Effector memory CD8-positive, alpha-beta T cell (primary cell): ENCODE data around the gene PPP1R13L.

Experiments
- ATAC-seq: fragments of 150-1000 bp; cut with Tn5 transposase; replicated peaks from 2 replicates; pipeline ENCODE4 v1.10.0; 2021; ENCODE audit warnings: mild to moderate bottlenecking, moderate library complexity
- DNase-seq, 3 experiments: peaks; one replicate each; pipeline ENCODE4 v3.0.0; 2021
- H3K27ac Mint-ChIP-seq, 2 donors: one replicate each; pipeline ENCODE4 v1.8.0; 2022; ENCODE audit warnings: mild to moderate bottlenecking in 2 of 2, mixed read lengths in 2 of 2, moderate library complexity in 2 of 2
- H3K27me3 Mint-ChIP-seq, 2 donors: one replicate each; pipeline ENCODE4 v1.8.0; 2022; ENCODE audit warnings: mixed read lengths in 2 of 2
- H3K36me3 Mint-ChIP-seq: one replicate; pipeline ENCODE4 v1.8.0; 2022; ENCODE audit warnings: mild to moderate bottlenecking, moderate library complexity, mixed read lengths; ENCODE audit not compliant: insufficient read depth
- H3K4me1 Mint-ChIP-seq, 2 donors: one replicate each; pipeline ENCODE4 v1.8.0; 2022; ENCODE audit warnings: low read depth in 2 of 2, mixed read lengths in 2 of 2
- H3K4me3 Mint-ChIP-seq, 2 donors: one replicate each; pipeline ENCODE4 v1.8.0; 2022; ENCODE audit warnings: mild to moderate bottlenecking in 2 of 2, mixed read lengths in 2 of 2, moderate library complexity in 2 of 2
- H3K9me3 Mint-ChIP-seq, 2 donors: one replicate each; pipeline ENCODE4 v1.8.0; 2022; ENCODE audit warnings: mixed read lengths in 2 of 2

The PPP1R13L gene

DNA sequence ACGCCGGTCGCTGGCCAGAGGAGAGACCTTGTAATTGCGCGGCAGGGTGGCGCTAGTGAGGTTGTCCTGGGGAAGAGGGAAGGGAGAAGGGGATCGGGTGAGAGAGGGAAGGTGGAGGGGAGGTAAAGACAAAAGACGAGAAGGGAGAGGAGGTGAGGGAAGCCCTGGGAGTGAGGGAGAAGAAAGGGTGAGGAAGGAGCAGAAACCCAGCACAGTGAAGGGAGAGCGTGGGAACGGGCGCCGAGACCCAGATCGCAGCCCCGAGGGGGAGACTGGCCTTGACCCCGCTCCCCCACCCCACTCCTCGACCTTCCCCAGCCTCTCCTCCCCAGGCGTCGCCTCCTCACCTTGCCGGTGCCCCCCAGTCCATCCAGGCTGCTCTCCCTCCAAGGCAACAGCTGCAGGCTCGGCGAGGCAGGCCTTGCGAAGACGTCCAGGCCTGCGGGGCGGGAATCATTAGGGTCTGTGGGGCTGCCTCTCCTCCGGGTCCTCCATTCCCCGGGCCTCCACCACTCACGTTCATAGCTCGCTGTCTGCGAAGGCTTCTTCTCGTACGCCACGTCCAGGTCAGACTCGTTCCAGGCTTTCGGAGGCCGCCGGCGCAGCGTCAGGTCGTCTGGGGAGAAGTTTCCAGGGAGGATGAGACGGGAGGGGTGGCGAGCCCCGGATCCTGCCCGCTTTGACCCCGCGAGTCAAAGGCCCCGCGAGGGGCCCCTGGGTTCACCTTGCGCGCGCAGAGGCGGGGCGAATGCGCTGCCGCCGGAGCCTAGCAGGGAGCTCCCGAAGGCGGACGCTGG lies 8.8 kb downstream of the PPP1R13L start:
- ATAC-seq (no peak), DNase-seq (no peak)
- peaks cover 6 to 10% of the 10 kb centered on the region in 2 donors for H3K4me1 Mint-ChIP-seq
- no peaks in the 10 kb centered on the region for H3K9me3 Mint-ChIP-seq
- H3K27me3 Mint-ChIP-seq: peaks cover 15 to 35% of the 10 kb centered on the region in 2 donors
- no peaks in the 10 kb centered on the region for H3K36me3 Mint-ChIP-seq
- no peak overlapping the region for H3K27ac Mint-ChIP-seq
- H3K4me3 Mint-ChIP-seq: no peak overlapping the region

- ATAC-seq (no peak), DNase-seq (no peak)
- Mint-ChIP-seq H3K36me3 (no peaks in the 10 kb centered on the region), H3K27ac (no peak overlapping the region), H3K27me3 (peaks cover 2 to 16% of the 10 kb centered on the region in 2 donors), H3K9me3 (no peaks in the 10 kb centered on the region), H3K4me1 (no peaks in the 10 kb centered on the region), H3K4me3 (no peak overlapping the region)
These were observed 12.8 kb downstream of the PPP1R13L start for GRCh38 chr19:45391871-45392665.

GRCh38 chr19:45391346-45391745 lies 13.5 kb downstream of the PPP1R13L start:
- peaks cover under 1 to 17% of the 10 kb centered on the region in 2 donors for H3K27me3 Mint-ChIP-seq
- DNase-seq: no peak

DNA sequence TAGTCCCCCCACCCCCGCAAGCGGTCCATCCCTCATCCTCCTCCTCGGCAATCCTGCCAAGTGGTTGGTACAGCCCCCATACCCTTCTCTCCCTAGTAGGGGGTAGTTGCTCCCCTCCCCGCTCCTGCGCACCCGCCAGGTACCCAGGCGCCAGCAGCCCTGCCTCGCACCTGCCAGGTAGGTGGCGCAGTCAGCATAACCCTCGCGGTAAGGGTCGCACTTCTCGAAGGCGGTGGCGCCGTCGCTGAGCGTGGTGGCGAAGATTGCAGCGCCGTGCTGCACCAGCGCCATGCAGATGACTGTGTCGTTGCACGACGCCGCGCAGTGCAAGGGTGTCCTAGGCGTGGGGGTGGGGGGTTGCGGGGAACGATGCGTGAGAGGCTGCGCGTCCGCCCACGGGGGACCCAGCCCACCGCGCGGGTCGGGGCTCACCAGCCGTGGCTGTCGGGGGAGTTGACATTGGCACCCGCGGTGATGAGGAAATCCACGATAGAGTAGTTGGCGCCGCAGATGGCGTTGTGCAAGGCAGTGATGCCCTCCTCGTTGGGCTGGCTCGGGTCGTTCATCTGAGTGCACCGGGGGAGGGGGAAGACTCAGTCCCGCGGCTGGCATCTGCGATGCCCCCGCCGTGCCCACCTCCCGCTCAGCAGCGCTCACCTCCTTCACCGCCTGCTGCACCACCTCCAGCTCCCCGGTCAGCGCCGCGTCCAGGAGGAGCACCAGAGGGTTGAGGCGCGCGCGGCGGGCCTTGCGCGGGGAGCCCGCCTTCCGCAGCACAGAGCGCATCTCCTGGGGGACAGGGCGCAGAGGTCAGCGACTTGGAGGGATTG lies 19.3 kb downstream of the PPP1R13L start:
- DNase-seq (no peak), ATAC-seq (no peak)
- Mint-ChIP-seq H3K4me1 (peaks cover 0 to 3% of the 10 kb centered on the region in 2 donors), H3K27me3 (peaks cover 16 to 25% of the 10 kb centered on the region in 2 donors), H3K36me3 (no peaks in the 10 kb centered on the region), H3K27ac (no peak overlapping the region), H3K9me3 (no peaks in the 10 kb centered on the region), H3K4me3 (no peak overlapping the region)

More at GRCh38 chr19:45391346-45391745, 13.5 kb downstream of the PPP1R13L start:
- Mint-ChIP-seq H3K4me1 (no peaks in the 10 kb centered on the region), H3K36me3 (no peaks in the 10 kb centered on the region), H3K27ac (no peak overlapping the region), H3K9me3 (no peaks in the 10 kb centered on the region), H3K4me3 (no peak overlapping the region)
- no peak for ATAC-seq

- H3K27me3 Mint-ChIP-seq: peaks cover 16 to 25% of the 10 kb centered on the region in 2 donors
- H3K36me3 Mint-ChIP-seq: no peaks in the 10 kb centered on the region
- no peak for DNase-seq
- no peaks in the 10 kb centered on the region for H3K9me3 Mint-ChIP-seq
- ATAC-seq: no peak
- no peak overlapping the region for H3K27ac Mint-ChIP-seq
- H3K4me1 Mint-ChIP-seq: peaks cover 0 to 3% of the 10 kb centered on the region in 2 donors
- no peak overlapping the region for H3K4me3 Mint-ChIP-seq
These were observed 22.4 kb downstream of the PPP1R13L start for GRCh38 chr19:45382426-45382825.

- Mint-ChIP-seq H3K27me3 (peaks cover 4 to 14% of the 10 kb centered on the region in 2 donors), H3K27ac (no peak overlapping the region), H3K9me3 (no peaks in the 10 kb centered on the region), H3K36me3 (peaks cover 3% of the 10 kb centered on the region), H3K4me1 (no peaks in the 10 kb centered on the region), H3K4me3 (no peak overlapping the region)
- no peak for DNase-seq
- ATAC-seq: no peak
These were observed 24.8 kb downstream of the PPP1R13L start for GRCh38 chr19:45380107-45380506.

- H3K27me3 Mint-ChIP-seq: peaks cover 8 to 15% of the 10 kb centered on the region in 2 donors
- no peaks in the 10 kb centered on the region for H3K4me1 Mint-ChIP-seq
- no peak for ATAC-seq
- peaks cover 3% of the 10 kb centered on the region for H3K36me3 Mint-ChIP-seq
- H3K4me3 Mint-ChIP-seq: no peak overlapping the region
- no peak overlapping the region for H3K27ac Mint-ChIP-seq
- H3K9me3 Mint-ChIP-seq: no peaks in the 10 kb centered on the region
- no peak for DNase-seq
These were observed 28.7 kb downstream of the PPP1R13L start for GRCh38 chr19:45376045-45376724.

DNA sequence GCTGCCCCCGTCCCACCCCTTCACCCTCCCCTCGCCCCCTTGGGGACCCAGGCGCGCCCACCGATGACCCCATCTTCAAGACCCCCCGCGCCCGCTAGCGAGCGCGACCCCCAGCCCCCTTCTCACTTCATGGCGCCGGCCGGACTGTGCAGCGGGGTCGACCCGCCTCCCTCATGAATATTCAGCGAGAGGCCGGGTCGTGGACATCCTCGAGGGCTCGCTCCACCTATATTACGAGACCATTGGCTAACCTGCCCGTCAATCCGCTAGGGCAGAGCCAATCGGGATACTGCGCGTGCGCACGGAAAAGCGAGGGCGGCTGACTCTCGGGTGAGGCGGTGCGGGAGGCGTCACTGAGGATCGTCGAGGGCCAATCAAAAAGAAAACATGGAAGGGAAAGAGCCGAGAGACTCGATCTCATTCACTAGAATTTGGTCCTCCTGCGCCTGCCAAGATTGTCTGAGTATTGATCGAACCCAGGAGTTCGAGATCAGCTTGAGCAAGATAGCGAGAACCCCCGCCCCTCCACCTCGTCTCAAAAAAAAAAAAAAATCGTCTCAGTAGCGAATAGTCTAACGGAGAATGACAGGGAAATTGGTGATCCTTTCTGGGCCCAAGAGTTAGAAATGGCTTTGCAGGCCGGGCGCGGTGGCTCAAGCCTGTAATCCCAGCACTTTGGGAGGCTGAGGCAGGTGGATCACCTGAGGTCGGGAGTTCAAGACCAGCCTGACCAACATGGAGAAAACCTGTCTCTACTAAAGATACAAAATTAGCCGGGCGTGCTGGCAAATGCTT lies 34.3 kb downstream of the PPP1R13L start, which contains the start of gene ERCC2:
TSS of gene ERCC2 (minus strand) at position 164 of the 795 bp plus-strand sequence. CDS start at position 131, 33 bp downstream.
- peaks cover 8% of the 10 kb centered on the region in 2 donors for H3K27me3 Mint-ChIP-seq
- peak within 1 kb of the TSS; percentile 89 to 94 for H3K27ac Mint-ChIP-seq
- no peaks in the 10 kb centered on the region for H3K9me3 Mint-ChIP-seq
- H3K4me3 Mint-ChIP-seq: peak within 1 kb of the TSS; percentile 78 to 81
- ATAC-seq (peak; percentile 98), DNase-seq (peak; percentile 100)
- peaks cover 5 to 10% of the 10 kb centered on the region in 2 donors for H3K4me1 Mint-ChIP-seq
- H3K36me3 Mint-ChIP-seq: peaks cover 18% of the 10 kb centered on the region

DNA sequence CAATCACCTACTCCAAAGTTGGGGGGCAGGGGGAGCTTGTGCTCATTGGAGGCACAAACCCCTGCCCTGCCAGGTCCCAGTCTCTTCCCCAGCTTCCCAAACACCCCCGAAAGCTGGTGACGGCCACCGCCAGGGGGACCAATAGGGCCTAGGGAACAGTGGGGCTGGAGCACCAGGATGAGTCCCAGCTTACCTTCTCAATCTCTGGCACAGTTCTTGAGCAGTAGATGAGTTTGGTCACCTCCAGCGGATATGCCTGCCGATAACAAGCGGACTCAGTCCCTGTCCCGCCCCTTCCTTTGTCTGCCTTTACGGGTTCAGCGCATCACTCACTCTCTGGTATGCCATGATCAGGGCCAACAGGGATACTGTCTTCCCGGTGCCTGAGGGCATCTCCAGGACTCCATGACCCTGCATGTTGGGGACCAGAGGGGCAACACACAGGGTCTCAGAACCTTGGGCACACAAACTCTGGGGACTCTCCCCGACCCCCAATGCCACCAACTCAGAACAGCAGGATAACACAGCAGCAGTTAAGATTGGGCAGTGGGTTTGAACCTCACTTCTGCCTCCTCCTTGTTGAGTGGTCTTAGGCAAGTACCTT lies 36.0 kb downstream of the PPP1R13L start:
- no peaks in the 10 kb centered on the region for H3K9me3 Mint-ChIP-seq

GRCh38 chr19:45368127-45368526 lies 36.7 kb downstream of the PPP1R13L start:
- Mint-ChIP-seq H3K4me3 (no peak overlapping the region), H3K9me3 (no peaks in the 10 kb centered on the region), H3K27me3 (no peaks in the 10 kb centered on the region), H3K27ac (no peak overlapping the region), H3K4me1 (peaks cover 5 to 10% of the 10 kb centered on the region in 2 donors), H3K36me3 (peaks cover 18% of the 10 kb centered on the region)
- ATAC-seq (no peak), DNase-seq (no peak)

More for the DNA sequence above, 36.0 kb downstream of the PPP1R13L start:
- Mint-ChIP-seq H3K4me1 (peaks cover 5 to 10% of the 10 kb centered on the region in 2 donors), H3K27ac (peak overlapping the region in 1 of 2 donors; percentile 49), H3K27me3 (peaks cover under 1 to 5% of the 10 kb centered on the region in 2 donors), H3K36me3 (peaks cover 18% of the 10 kb centered on the region), H3K4me3 (peak overlapping the region in 1 of 2 donors; percentile 26)
- ATAC-seq: no peak
- DNase-seq: no peak

GRCh38 chr19:45364696-45365095 lies 40.2 kb downstream of the PPP1R13L start:
- ATAC-seq: no peak
- Mint-ChIP-seq H3K27me3 (no peaks in the 10 kb centered on the region), H3K4me1 (peaks cover 1 to 5% of the 10 kb centered on the region in 2 donors), H3K4me3 (no peak overlapping the region), H3K36me3 (peaks cover 18% of the 10 kb centered on the region), H3K9me3 (no peaks in the 10 kb centered on the region), H3K27ac (no peak overlapping the region)
- DNase-seq: no peak
